Keratinocyte (primary cell): ENCODE results near the gene LINC01488. TPM values are rescaled to one million over a fixed set of nuclear protein-coding genes. Genes with fewer than 3 reads are reported as not detected.

Experiments used
- DNase-seq: peaks from one replicate; pipeline ENCODE4 v3.0.0-alpha.2; 2011; ENCODE audit warnings: low read depth, missing footprints, low spot score
- FAIRE-seq: peaks from 2 replicates; lab custom pipeline; 2011; peaks lifted over from hg19 to GRCh38; lab: Jason Lieb, UNC
- H2AFZ ChIP-seq: 2 replicates; pipeline ENCODE4 v1.6.0; 2012; ENCODE audit warnings: low read length, control low read depth, inconsistent platforms; ENCODE audit not compliant: control insufficient read depth
- H3K27ac ChIP-seq: 2 replicates; pipeline ENCODE4 v1.5.1; 2011; ENCODE audit warnings: low read length; ENCODE audit not compliant: control insufficient read depth, insufficient read depth
- H3K27me3 ChIP-seq: 3 replicates; pipeline ENCODE4 v1.6.0; 2011; ENCODE audit warnings: low read length; ENCODE audit not compliant: control insufficient read depth, insufficient read depth; ENCODE audit errors: extremely low read depth
- H3K36me3 ChIP-seq, 2 experiments: 2 replicates in 1 of 2; 3 replicates in 1 of 2; pipeline ENCODE4 v1.5.1; 2011; ENCODE audit warnings: low read length in 2 of 2, mild to moderate bottlenecking in 1 of 2; ENCODE audit not compliant: control insufficient read depth in 2 of 2, insufficient read depth in 2 of 2; ENCODE audit errors: extremely low read depth in 1 of 2
- H3K4me1 ChIP-seq: 3 replicates; pipeline ENCODE4 v1.5.1; 2011; ENCODE audit warnings: low read length; ENCODE audit not compliant: control insufficient read depth, insufficient read depth; ENCODE audit errors: extremely low read depth
- H3K4me2 ChIP-seq: 3 replicates; pipeline ENCODE4 v1.6.0; 2011; ENCODE audit warnings: low read depth, low read length; ENCODE audit not compliant: control insufficient read depth, insufficient read depth; ENCODE audit errors: extremely low read depth
- H3K4me3 ChIP-seq, 3 experiments: fragments of 200-600 bp in 1 of 3; sonication (generic) in 1 of 3; 2 replicates in 2 of 3; 3 replicates in 1 of 3; pipeline ENCODE4 v1.5.1; 2011 to 2016; ENCODE audit warnings: low read length in 3 of 3, mild to moderate bottlenecking in 3 of 3, control low read depth in 2 of 3, inconsistent platforms in 1 of 3, low read depth in 1 of 3, mixed read lengths in 1 of 3, mixed run types in 1 of 3, moderate library complexity in 1 of 3; ENCODE audit not compliant: control insufficient read depth in 2 of 3, insufficient read depth in 2 of 3; ENCODE audit errors: extremely low read depth in 1 of 3
- H3K79me2 ChIP-seq: 2 replicates; pipeline ENCODE4 v1.6.0; 2012; ENCODE audit warnings: low read length; ENCODE audit not compliant: control insufficient read depth, insufficient read depth
- H3K9ac ChIP-seq: 3 replicates; pipeline ENCODE4 v1.6.0; 2011; ENCODE audit warnings: low read length; ENCODE audit not compliant: control insufficient read depth, insufficient read depth; ENCODE audit errors: extremely low read depth
- H3K9me1 ChIP-seq: 3 replicates; pipeline ENCODE4 v1.6.0; 2011; ENCODE audit warnings: low read length; ENCODE audit not compliant: control insufficient read depth, insufficient read depth; ENCODE audit errors: extremely low read depth
- H3K9me3 ChIP-seq: 2 replicates; pipeline ENCODE4 v1.5.1; 2012; ENCODE audit warnings: low read depth, low read length; ENCODE audit not compliant: control insufficient read depth
- H4K20me1 ChIP-seq: 3 replicates; pipeline ENCODE4 v1.6.0; 2011; ENCODE audit warnings: low read length; ENCODE audit not compliant: control insufficient read depth, insufficient read depth; ENCODE audit errors: extremely low read depth
- EZH2 ChIP-seq: IDR thresholded peaks from one replicate; pipeline ENCODE4 v1.6.1; 2012; ENCODE audit warnings: inconsistent platforms, mild to moderate bottlenecking, low read length, moderate library complexity
- dilution Hi-C: fragments of 300-500 bp; cut with MboI; formaldehyde crosslinking; loops from one replicate; pipeline ENCODE4 v1.7.0; 2020; ENCODE audit warnings: low sequenced_read_pairs; ENCODE audit not compliant: extremely low pct_ligation_motif_present
- polyA plus RNA-seq, 5 experiments: library from polyadenylated mRNA; depleted of rRNA in 3 of 5; stranded (reverse) in 3 of 5; stranded (forward) in 1 of 5; unstranded in 1 of 5; fragments of >200 nt; gene quantifications; 1 replicate in 1 of 5; 2 replicates in 3 of 5; 3 replicates in 1 of 5; pipeline versions ENCODE4 v1.2.1 to v1.2.3, GENCODE V29; 2011 to 2012; ENCODE audit warnings: missing spikeins in 2 of 5, low read depth in 1 of 5, low replicate concordance in 1 of 5
- TF ChIP-seq, protein P1 (sequence below), 3 experiments: IDR thresholded peaks in 1 of 3; conservative IDR thresholded peaks in 1 of 3; optimal IDR thresholded peaks in 1 of 3; 2 replicates in 2 of 3; 3 replicates in 1 of 3; pipeline versions ENCODE3 to v1.5.1; 2011; ENCODE audit warnings: low read length in 3 of 3, mild to moderate bottlenecking in 3 of 3, moderate library complexity in 2 of 3, control low read depth in 1 of 3, inconsistent platforms in 1 of 3; ENCODE audit not compliant: insufficient read depth in 2 of 3; ENCODE audit errors: extremely low read depth in 1 of 3

Gene LINC01488
- polyA plus RNA-seq, 1 donor (not counting 4 experiments of a cell fraction or from before 2014, with no cell fraction given) = not detected

DNA sequence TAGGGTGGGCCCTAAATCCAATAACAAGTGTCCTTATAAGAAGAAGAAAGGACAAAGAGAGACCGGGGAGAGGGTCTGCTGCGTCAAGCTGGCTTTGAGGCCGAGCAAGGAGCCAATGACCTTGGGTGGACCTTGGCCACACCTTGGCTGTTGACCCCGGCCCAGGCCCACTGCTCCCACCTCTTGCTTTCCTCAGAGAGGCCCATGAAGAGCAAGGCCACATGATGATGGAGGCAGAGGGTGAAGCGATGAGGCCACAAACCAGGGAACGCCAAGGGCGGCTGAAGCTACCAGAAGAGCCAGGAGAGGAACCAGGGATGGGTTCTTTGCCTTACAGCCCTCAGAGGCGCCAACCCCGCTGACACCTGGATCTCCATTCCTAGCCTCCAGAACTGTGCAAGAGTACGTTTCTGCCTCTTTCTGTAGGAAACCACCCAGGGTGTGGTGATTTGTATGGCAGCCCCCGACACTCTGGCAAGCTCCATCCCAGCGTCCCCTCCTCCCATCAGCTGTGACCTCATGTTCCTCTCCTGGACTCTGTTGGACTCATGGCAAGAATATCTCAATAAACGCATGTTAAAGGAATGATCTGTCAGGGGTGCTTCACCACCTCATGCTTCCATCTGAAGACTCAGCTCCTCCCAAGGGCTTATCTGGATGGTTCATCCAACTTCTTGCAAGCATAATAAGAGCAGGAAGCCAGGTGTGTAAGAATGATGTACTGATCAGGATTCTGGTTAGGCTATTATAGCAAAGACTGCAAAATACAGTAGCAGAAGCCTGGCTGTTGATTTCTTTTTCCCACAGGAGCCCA is 41.6 kb upstream of the LINC01488 start:
- Histone ChIP-seq H2AFZ (no peak overlapping the region), H3K4me3 (no peak overlapping the region), H3K9me3 (no peaks in the 10 kb centered on the region), H3K27ac (no peak overlapping the region), H3K4me2 (no peak overlapping the region), H3K9me1 (no peaks in the 10 kb centered on the region), H3K4me1 (peaks cover 34% of the 10 kb centered on the region), H3K36me3 (no peaks in the 10 kb centered on the region), H3K79me2 (no peaks in the 10 kb centered on the region), H3K9ac (no peak overlapping the region), H4K20me1 (no peaks in the 10 kb centered on the region), H3K27me3 (peaks cover 3% of the 10 kb centered on the region)
- TF ChIP-seq, protein P1, sequence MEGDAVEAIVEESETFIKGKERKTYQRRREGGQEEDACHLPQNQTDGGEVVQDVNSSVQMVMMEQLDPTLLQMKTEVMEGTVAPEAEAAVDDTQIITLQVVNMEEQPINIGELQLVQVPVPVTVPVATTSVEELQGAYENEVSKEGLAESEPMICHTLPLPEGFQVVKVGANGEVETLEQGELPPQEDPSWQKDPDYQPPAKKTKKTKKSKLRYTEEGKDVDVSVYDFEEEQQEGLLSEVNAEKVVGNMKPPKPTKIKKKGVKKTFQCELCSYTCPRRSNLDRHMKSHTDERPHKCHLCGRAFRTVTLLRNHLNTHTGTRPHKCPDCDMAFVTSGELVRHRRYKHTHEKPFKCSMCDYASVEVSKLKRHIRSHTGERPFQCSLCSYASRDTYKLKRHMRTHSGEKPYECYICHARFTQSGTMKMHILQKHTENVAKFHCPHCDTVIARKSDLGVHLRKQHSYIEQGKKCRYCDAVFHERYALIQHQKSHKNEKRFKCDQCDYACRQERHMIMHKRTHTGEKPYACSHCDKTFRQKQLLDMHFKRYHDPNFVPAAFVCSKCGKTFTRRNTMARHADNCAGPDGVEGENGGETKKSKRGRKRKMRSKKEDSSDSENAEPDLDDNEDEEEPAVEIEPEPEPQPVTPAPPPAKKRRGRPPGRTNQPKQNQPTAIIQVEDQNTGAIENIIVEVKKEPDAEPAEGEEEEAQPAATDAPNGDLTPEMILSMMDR (optimal IDR thresholded peaks at IDR 0.05 in 1 of 3, IDR thresholded peaks at IDR 0.05 in 1 of 3, conservative IDR thresholded peaks at IDR 0.05 in 1 of 3; ENCODE audit: extremely low read depth in 1 of 3, insufficient read depth in 2 of 3, low read length in 3 of 3) = no peak
- no peak for TF ChIP-seq EZH2
- dilution Hi-C loops = no loop called here
- DNase-seq (no peak), FAIRE-seq (no peak)

DNA sequence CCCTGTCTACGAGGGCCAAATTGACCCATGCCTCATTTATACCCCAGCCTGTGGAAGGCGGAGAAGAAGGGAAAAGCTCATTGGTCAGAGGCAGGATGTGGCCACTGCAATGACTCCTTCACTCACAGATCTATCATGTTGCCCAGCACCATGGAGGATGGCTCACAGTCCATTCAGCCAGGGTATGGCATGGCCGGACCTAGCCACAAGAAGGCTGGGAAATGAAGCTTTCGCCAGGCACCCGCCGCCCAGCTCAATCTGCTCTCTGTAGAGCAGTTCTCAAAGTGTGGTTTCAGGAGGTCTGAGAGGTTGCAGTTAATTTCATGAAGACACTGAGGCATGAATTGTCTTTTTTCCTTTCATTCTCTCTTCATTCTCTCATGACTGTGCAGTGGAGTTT is 40.6 kb upstream of the LINC01488 start:
- dilution Hi-C loops = no loop called here
- Histone ChIP-seq H3K27me3 (peaks cover 3% of the 10 kb centered on the region), H4K20me1 (no peaks in the 10 kb centered on the region), H3K4me1 (peaks cover 33% of the 10 kb centered on the region), H3K79me2 (no peaks in the 10 kb centered on the region), H3K9me1 (no peaks in the 10 kb centered on the region), H3K4me2 (no peak overlapping the region), H3K27ac (no peak overlapping the region), H3K9ac (no peak overlapping the region), H2AFZ (no peak overlapping the region), H3K36me3 (no peaks in the 10 kb centered on the region), H3K4me3 (no peak overlapping the region), H3K9me3 (no peaks in the 10 kb centered on the region)
- no peak for FAIRE-seq
- no peak for DNase-seq
- TF ChIP-seq, protein P1 (optimal IDR thresholded peaks at IDR 0.05 in 1 of 3, IDR thresholded peaks at IDR 0.05 in 1 of 3, conservative IDR thresholded peaks at IDR 0.05 in 1 of 3; ENCODE audit: extremely low read depth in 1 of 3, insufficient read depth in 2 of 3, low read length in 3 of 3) = no peak
- TF ChIP-seq EZH2 = no peak
